GM10248 (cell line): ENCODE data around the gene IQCH.

Source experiments
- CTCF ChIA-PET: fragments of 300-600 bp; sonication (Branson Sonifier 250); formaldehyde crosslinking; extraction: SDS; loops from one replicate; lab custom pipeline; 2021; ENCODE audit warnings: antibody characterized with exemption; lab: Yijun Ruan, JAX
- POLR2A ChIA-PET: fragments of 350-650 bp; sonication (Branson Sonifier 250); formaldehyde crosslinking; extraction: SDS; loops from one replicate; lab custom pipeline; 2020; ENCODE audit warnings: antibody characterized with exemption; lab: Yijun Ruan, JAX
- DNase-seq: peaks from one replicate; pipeline ENCODE4 v3.0.0; 2012; ENCODE audit errors: extremely low spot score
- TF ChIP-seq, protein P1 (sequence below): IDR thresholded peaks from 2 replicates; pipeline ENCODE4 v1.5.1; 2012; ENCODE audit warnings: mild to moderate bottlenecking, low read depth; ENCODE audit errors: extremely low read depth, missing control alignments, control extremely low read depth

The IQCH gene

DNA sequence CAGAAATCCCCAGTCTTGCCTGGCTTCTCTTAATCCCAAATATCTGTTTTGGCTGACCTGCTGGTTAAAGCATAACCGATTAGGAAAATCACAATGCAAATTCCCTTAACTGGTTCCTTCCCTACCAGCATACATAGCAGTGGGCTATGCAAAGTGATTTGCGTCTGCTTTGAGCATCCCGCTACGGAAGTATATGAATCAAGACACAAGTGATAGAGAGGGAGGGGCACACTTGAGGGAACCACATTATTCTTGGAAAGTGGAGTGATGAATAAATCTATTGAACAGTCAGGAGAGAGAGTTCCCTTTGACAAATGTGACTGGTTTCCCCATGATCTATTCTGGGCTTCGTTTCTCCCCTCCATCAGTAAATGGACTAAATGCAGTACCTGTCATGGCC, 146.8 kb downstream of the IQCH start:
- ChIA-PET POLR2A (no interaction called here), CTCF (no interaction called here)
- TF ChIP-seq, protein P1, sequence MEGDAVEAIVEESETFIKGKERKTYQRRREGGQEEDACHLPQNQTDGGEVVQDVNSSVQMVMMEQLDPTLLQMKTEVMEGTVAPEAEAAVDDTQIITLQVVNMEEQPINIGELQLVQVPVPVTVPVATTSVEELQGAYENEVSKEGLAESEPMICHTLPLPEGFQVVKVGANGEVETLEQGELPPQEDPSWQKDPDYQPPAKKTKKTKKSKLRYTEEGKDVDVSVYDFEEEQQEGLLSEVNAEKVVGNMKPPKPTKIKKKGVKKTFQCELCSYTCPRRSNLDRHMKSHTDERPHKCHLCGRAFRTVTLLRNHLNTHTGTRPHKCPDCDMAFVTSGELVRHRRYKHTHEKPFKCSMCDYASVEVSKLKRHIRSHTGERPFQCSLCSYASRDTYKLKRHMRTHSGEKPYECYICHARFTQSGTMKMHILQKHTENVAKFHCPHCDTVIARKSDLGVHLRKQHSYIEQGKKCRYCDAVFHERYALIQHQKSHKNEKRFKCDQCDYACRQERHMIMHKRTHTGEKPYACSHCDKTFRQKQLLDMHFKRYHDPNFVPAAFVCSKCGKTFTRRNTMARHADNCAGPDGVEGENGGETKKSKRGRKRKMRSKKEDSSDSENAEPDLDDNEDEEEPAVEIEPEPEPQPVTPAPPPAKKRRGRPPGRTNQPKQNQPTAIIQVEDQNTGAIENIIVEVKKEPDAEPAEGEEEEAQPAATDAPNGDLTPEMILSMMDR = no peak
- no peak for DNase-seq

DNA sequence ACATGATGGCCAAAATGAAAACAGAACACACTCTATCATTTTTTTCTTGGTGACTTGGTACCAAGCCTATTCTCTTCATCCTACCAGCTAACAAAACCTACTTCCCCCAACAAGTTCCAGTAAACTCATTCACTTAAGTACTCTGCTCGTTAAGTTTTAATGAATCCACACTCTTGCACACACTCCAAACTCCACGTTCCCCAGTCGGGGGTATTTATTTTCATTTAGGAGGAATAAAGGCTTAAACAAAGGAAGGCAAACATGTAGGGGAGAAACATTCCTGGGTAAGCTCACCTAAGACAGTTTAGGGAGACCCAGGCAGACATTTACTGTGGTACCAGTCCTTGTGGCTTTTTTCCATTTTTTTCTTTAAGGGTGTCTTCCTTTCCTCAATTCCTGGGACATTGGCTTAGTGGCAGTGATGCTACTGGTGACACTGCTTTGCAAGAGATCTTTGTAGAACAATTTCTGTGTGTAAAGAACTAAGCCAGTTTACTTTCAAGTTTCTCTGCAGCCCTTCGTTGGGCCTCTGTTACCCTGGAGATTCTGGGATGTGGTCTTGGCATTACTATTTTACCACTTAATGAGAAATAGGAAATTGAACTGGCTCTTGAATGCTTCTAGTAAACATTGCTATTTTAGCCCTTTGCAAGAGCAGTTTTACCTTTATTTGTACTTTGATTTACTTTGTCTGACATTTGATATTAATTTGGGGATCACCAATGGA, 149.0 kb downstream of the IQCH start:
- DNase-seq = no peak
- CTCF ChIA-PET = interaction anchor here (1.1 kb wide), 1 partner anchor 499 kb away, joined by 3 read pairs; no protein-coding TSS in a partner anchor
- TF ChIP-seq, protein P1 = no peak
- POLR2A ChIA-PET = no interaction called here

DNA sequence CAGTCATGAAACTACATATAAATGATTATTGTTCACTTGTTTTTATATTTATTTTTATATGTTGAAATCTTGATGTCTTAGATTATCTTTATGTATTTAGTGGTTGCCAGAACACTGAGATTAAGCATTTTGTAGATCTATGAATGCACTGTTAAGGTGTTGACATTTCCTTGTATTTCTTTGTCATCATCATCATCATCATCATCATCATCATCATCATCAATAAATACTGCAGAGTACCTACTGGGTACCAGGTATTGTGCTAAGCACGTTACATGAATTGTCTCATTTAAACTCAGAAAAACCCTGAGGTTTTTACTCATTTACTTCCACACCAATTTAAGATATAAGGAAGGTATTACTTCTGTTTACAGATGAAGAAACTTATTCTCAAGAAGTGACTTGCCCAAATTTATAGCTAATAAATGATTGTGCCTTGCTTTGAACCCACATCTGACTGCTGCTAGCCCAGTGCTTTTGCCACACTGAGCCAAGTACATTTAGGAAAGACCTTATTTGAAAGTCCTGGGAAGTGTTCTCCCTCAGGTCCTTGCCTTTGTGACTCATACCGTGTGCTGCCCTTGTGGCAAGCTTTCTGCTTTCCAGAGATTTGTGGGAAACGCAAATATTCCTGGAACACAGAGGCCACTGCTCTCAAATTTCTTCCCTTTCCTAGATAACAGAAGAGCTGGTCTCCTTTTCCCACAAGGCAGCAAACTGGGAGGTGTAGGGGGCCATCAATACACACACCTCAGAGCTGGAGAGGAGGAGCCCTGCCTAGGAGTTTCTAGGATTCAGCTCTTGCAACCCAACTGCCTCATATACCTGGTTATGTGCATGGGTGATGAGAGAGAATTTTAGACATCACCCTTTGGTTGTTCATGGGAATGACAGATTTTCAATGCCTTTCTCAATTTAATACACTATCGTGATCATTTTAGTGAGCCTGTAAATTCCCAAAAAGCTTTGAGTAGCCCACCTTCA, 150.9 kb downstream of the IQCH start:
- TF ChIP-seq, protein P1 = no peak
- CTCF ChIA-PET = interaction anchor here (0.9 to 1.7 kb wide), 3 partner anchors 27 to 501 kb away, joined by 3 read pairs; no protein-coding TSS in a partner anchor
- no peak for DNase-seq
- POLR2A ChIA-PET = no interaction called here

DNA sequence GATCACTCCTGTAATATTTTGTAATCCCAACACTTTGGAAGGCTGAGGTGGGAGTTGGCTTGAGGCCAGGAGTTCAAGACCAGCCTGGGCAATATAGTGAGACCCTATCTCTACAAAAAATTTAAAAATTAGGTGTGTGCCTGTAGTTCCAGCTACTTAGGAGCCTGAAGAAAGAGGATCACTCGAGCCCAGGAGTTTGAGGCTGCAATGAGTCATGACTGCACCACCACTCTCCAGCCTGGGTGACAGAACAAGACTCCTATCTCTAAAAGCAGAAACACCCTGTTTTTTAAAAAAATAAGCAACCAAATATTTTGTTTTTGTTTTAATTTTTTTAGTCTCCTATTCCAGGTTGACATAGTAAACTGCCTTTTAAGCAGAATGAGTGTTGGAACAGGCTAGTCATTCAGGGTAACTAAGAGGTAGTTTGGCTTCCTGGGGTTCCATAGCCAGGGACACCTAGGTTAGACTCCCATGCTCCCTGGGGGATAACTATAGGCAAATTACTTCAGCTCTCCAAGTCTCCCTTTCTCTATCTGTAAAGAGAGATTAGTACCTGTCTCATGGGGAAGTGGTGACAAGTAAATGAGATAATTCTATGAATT, 151.8 kb downstream of the IQCH start:
- DNase-seq = no peak
- CTCF ChIA-PET = no interaction called here
- POLR2A ChIA-PET = no interaction called here
- TF ChIP-seq, protein P1 = no peak

DNA sequence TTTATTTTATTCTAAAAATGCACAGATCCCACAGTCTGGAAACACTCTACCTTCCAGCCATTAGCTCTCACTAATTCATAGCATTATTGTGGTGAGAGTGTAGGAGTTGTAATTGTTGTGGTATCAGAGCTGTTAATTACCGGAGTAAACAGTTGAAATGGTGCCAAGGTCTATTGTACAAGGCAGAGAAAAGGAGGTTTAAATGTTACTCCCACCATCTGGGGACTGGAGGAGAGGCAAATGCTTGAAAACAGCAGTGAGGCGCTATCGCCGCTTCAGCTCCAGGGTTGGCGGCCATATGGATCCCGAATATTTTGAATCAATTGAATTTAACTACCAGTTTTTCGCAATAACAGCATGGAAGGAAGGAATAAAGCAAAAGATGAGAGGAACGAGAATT, 153.2 kb downstream of the IQCH start:
- POLR2A ChIA-PET = no interaction called here
- no peak for DNase-seq
- TF ChIP-seq, protein P1 = no peak
- CTCF ChIA-PET = interaction anchor here (0.9 to 1.5 kb wide), 3 partner anchors 17 to 50 kb away, joined by 3 read pairs; no protein-coding TSS in a partner anchor

DNA sequence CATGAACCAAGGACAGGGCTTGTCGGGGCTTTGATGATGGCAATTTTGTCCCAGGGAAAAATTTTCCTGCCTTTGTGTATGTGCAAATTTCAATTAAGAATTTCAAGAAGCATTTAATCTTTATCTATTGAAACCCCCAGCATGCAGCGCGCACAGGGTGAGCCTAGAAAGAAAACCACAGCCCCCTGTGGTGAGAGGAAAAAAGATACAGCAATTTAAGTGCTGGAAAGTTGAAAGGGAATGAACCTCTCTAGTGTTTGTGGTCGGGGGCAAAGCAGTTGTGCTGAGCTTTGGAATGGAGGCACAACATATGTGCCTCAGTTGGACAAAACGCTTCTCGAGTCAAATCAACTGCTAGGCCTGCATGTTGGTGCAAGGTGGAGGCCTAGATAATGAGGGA, 154.6 kb downstream of the IQCH start:
- ChIA-PET POLR2A (no interaction called here), CTCF (no interaction called here)

More for the DNA sequence above, 154.6 kb downstream of the IQCH start:
- TF ChIP-seq, protein P1 = no peak
- no peak for DNase-seq
